Sigmoid colon (tissue), 4 donors: ENCODE measurements around the gene RTRAF.

Experiments used
- CTCF ChIP-seq, 4 experiments: fragments of 450-650 bp in 3 of 4; fragments of 200-600 bp in 1 of 4; IDR thresholded peaks; one replicate each; pipeline ENCODE4 v1.5.1; 2016 to 2019; ENCODE audit warnings: antibody characterized with exemption in 4 of 4, mild to moderate bottlenecking in 3 of 4, moderate library complexity in 2 of 4
- EP300 ChIP-seq, 4 donors: sonication (generic); formaldehyde crosslinking; IDR thresholded peaks; one replicate each; pipeline ENCODE4 v1.6.1; 2017; ENCODE audit warnings: antibody characterized with exemption in 4 of 4
- POLR2A ChIP-seq, 2 donors: fragments of 450-650 bp; IDR thresholded peaks; one replicate each; pipeline ENCODE4 v1.6.1; 2016; ENCODE audit warnings: antibody characterized with exemption in 2 of 2, mild to moderate bottlenecking in 2 of 2, moderate library complexity in 2 of 2
- POLR2AphosphoS5 ChIP-seq, 4 donors: sonication (generic); formaldehyde crosslinking; IDR thresholded peaks; one replicate each; pipeline ENCODE4 v1.6.1; 2017; ENCODE audit warnings: antibody characterized with exemption in 4 of 4

GRCh38 chr14:52006361-52006760 lies 17.0 kb downstream of the RTRAF start:
- TF ChIP-seq CTCF (IDR thresholded peaks at IDR 0.05): no peak
- TF ChIP-seq POLR2A (IDR thresholded peaks at IDR 0.05): no peak
- TF ChIP-seq POLR2AphosphoS5 (IDR thresholded peaks at IDR 0.05): no peak
- TF ChIP-seq EP300 (IDR thresholded peaks at IDR 0.05): no peak
